Fibroblast of the aortic adventitia (primary cell): ENCODE data around the gene RCVRN. TPM values are rescaled to one million over a fixed set of nuclear protein-coding genes. Genes with fewer than 3 reads are reported as not detected.

Source experiments
- DNase-seq: peaks from one replicate; pipeline ENCODE4 v3.0.0-alpha.2; 2010; ENCODE audit warnings: low read depth
- H3K4me3 ChIP-seq: 2 replicates; pipeline ENCODE4 v1.5.1; 2011; ENCODE audit warnings: low read depth, mild to moderate bottlenecking, control low read depth, low read length, moderate library complexity
- total RNA-seq: library from RNA; depleted of rRNA; stranded (reverse); fragments of >200 nt; gene quantifications from 2 replicates; pipeline ENCODE4 v1.2.3, GENCODE V29; 2012; ENCODE audit warnings: low replicate concordance
- TF ChIP-seq, protein P1 (sequence below): IDR thresholded peaks from 2 replicates; pipeline ENCODE4 v1.5.1; 2011; ENCODE audit warnings: mild to moderate bottlenecking, low read length, control low read depth, inconsistent platforms; ENCODE audit not compliant: insufficient read depth

Gene RCVRN
- total RNA-seq, 1 donor = not detected

DNA sequence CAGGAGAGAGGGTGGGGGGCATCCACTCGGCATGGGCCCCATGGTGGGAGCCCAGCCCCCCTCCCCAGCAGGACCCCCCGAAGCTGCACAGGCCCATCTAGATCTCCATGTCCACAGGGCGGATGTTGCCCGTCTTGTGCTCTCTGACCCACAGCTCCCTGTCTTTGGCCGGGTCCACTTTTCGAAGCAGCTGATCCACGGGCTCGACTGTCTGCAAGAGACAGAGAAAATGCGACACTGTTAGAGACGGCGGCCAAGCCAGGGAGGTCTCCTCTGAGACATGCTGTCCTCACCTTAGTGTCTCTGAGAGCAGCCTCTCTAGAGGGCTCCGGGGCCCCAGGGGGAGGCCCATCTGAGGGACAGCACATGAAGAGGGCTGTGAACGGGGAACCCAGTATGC, 12.1 kb upstream of the RCVRN start:
- no peak overlapping the region for H3K4me3 ChIP-seq
- DNase-seq = no peak
- TF ChIP-seq, protein P1, sequence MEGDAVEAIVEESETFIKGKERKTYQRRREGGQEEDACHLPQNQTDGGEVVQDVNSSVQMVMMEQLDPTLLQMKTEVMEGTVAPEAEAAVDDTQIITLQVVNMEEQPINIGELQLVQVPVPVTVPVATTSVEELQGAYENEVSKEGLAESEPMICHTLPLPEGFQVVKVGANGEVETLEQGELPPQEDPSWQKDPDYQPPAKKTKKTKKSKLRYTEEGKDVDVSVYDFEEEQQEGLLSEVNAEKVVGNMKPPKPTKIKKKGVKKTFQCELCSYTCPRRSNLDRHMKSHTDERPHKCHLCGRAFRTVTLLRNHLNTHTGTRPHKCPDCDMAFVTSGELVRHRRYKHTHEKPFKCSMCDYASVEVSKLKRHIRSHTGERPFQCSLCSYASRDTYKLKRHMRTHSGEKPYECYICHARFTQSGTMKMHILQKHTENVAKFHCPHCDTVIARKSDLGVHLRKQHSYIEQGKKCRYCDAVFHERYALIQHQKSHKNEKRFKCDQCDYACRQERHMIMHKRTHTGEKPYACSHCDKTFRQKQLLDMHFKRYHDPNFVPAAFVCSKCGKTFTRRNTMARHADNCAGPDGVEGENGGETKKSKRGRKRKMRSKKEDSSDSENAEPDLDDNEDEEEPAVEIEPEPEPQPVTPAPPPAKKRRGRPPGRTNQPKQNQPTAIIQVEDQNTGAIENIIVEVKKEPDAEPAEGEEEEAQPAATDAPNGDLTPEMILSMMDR = no peak

DNA sequence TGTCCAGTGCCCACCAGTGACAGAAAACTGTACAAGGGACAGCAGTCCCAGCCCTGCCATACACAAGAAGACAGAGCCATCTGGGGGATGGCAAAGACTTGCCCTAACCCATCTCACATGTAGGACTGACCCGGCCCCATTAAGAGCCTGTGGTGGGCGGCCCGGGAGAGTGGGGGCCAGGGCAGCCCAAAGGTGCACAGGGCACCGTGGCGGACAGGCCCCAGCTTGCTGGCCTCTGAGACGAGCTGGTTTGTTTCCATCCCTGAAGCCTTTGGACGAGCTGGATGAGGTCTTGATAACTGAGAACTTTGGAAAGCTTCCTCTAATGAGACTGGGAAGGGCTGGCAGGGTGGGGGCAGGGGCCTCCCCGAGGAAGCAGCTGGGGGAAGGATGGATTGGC, 11.0 kb upstream of the RCVRN start:
- DNase-seq = no peak
- TF ChIP-seq, protein P1 = no peak
- no peak overlapping the region for H3K4me3 ChIP-seq

DNA sequence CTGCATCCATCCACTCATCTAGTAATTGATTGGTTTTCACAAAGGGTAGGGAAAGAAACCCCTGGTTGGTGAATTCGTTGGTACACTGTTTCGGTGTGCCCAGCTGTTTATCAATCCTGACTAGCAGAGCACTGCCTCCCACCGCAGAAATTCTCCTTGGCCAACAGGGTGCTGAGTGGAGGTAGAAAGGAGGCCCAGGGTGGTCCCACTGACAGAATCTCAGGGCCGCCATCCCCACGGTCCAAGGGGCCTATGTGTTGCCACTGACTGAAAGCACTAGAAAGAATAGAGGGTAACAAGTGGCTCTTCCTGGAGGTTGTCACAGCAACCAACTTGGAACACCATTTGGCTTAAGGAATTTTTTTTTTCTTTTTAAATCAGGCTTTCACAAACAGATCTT, 8.4 kb upstream of the RCVRN start:
- H3K4me3 ChIP-seq = no peak overlapping the region
- DNase-seq = no peak
- TF ChIP-seq, protein P1 = no peak

DNA sequence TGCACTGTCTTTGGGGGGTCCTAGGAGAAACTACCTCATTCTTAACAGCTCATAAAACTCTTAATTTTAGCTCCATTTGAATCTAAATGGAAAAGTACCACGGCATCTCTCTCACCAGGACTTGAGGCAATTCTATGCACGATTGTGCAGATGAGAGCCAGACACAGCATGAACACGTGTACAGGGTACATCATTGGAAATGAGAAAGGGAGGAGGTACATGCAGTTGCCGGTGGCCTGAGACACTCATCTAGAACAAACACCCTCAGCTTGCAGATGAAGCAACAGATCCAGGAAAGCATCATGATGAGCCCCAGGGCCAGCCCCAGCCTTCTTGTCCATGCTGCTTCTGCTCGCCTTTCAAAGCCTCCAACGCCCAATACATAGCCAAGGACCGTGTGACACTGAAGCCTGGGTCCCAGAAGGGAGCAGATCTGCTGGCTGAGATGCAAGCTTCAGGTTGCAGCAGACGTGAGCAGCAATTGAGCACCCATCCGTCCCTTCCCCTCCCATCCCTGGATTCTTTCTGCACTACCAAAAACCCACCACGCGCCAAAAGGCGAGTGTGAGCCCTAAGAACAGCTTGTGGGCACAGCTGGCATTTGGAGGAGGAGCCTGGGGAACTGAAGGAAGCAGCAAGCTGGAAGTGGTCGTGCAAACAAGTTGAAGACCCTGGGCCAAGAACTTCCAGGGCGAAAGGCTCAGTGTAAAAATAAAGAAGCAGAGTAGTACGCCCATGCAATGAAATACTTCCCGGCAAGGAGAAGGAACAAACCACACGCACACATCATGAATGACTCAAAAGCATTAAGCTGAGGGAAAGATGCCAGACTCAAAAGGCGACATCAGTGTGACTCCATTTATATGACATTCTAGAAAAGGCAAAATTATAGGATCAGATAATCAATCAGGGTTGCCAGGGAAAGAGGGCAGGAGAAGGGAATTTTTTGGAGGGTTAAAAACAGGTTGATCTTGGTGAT, 7.3 kb upstream of the RCVRN start:
- no peak for DNase-seq
- TF ChIP-seq, protein P1 = no peak
- H3K4me3 ChIP-seq = no peak overlapping the region

DNA sequence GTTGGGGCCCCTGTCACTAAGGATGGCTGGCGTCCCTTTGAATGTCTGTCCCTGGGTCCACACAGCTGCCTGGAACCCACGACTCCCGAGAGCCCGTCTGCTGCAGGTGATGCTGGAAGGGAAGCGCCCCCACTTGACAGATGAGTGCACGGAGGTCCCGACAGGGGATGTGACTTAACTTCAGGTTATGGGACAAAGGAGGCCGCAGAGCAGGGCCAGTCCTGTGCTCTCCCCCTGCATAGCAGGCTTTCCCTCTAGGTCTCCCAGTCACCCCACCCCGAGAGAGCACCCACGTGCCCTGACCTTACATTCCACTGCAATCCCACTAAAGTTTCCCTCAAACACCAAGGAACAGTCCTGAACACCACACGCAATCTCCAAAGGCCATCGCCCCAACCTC, 6.0 kb upstream of the RCVRN start:
- TF ChIP-seq, protein P1 = no peak
- H3K4me3 ChIP-seq = no peak overlapping the region
- DNase-seq = no peak

DNA sequence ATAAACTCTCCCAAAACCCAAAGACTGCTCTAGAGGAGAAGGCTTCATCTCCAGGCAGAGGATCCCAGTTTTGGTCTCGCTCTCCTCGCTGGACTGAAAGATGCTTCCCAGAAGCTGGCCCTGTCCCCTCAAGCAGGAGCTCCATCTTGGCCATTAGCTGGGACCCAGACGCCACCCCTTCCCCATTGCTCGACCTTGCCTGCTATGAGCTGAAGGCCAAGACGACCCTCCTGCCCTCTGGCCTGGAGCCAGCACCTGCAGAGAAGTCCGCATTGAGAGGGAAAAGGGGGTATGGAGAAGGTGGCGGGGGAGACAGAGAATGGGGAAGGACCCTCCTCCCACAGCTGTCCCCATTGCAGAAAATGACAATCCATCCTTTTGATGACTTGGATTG, 3.6 kb upstream of the RCVRN start:
- TF ChIP-seq, protein P1 = no peak
- H3K4me3 ChIP-seq = no peak overlapping the region
- no peak for DNase-seq
